ENCODE results near the gene SAPCD2.

GRCh38 chr9:137099231-137099630 is 28.9 kb upstream of the SAPCD2 start:
- TF ChIP-seq NFRKB (IDR thresholded peaks at IDR 0.05) (no peak), FOXM1 (IDR thresholded peaks at IDR 0.05; ENCODE audit: borderline replicate concordance) (no peak), HDGF (IDR thresholded peaks at IDR 0.05; ENCODE audit: borderline replicate concordance) (no peak), FOXA1 (IDR thresholded peaks at IDR 0.05) (no peak), PKNOX1 (IDR thresholded peaks at IDR 0.05) (no peak), FOXK2 (IDR thresholded peaks at IDR 0.05) (no peak), ARNT (IDR thresholded peaks at IDR 0.05) (no peak)
